Tibial nerve (tissue), 4 donors: ENCODE measurements around the gene FBLIM1. TPM values are rescaled to one million over a fixed set of nuclear protein-coding genes. Genes with fewer than 3 reads are reported as not detected.
A peak's percentile ranks its signal among the peaks of the same experiment; 100 is the strongest.

ENCODE experiments used
- DNase-seq, 2 donors: peaks; one replicate each; pipeline ENCODE4 v3.0.0-alpha.2; 2019; ENCODE audit warnings: low spot score in 2 of 2
- H3K27ac ChIP-seq, 4 donors: fragments of 200-600 bp; sonication (generic) in 3 of 4; one replicate each; pipeline ENCODE4 v1.5.1; 2017 to 2019; ENCODE audit warnings: mild to moderate bottlenecking in 1 of 4
- H3K27me3 ChIP-seq, 2 donors: fragments of 200-600 bp; sonication (generic) in 1 of 2; one replicate each; pipeline versions ENCODE4 v1.5.1 to v1.6.0; 2017 to 2019
- H3K36me3 ChIP-seq, 3 donors: fragments of 200-600 bp; sonication (generic); one replicate each; pipeline ENCODE4 v1.5.1; 2018 to 2019
- H3K4me1 ChIP-seq, 4 donors: fragments of 200-600 bp; sonication (generic) in 3 of 4; one replicate each; pipeline ENCODE4 v1.5.1; 2017 to 2019
- H3K4me3 ChIP-seq, 4 donors: fragments of 200-600 bp; sonication (generic) in 3 of 4; one replicate each; pipeline ENCODE4 v1.5.1; 2017 to 2019; ENCODE audit warnings: mild to moderate bottlenecking in 1 of 4, moderate library complexity in 1 of 4
- H3K9me3 ChIP-seq, 4 donors: fragments of 200-600 bp; sonication (generic) in 3 of 4; one replicate each; pipeline ENCODE4 v1.5.1; 2017 to 2019
- EP300 ChIP-seq, 2 donors: sonication (generic); formaldehyde crosslinking; IDR thresholded peaks; one replicate each; pipeline ENCODE4 v1.6.1; 2017; ENCODE audit warnings: antibody characterized with exemption in 2 of 2, mild to moderate bottlenecking in 1 of 2
- POLR2A ChIP-seq, 2 donors: fragments of 450-650 bp; IDR thresholded peaks; one replicate each; pipeline ENCODE4 v1.6.1; 2017; ENCODE audit warnings: antibody characterized with exemption in 2 of 2, mild to moderate bottlenecking in 2 of 2, moderate library complexity in 2 of 2
- WGBS, 2 donors: methylation state at CpG; one replicate each; pipeline ENCODE4 v1.1.5; 2018; 5-methylcytosine and 5-hydroxymethylcytosine counted together
- total RNA-seq, 4 donors: library from RNA; depleted of rRNA; stranded (reverse); fragments of >200 nt; gene quantifications; one replicate each; pipeline ENCODE4 v1.1.0, GENCODE V29; 2016
- TF ChIP-seq, protein P1 (sequence below), 5 experiments: fragments of 200-600 bp in 3 of 5; fragments of 450-650 bp in 2 of 5; sonication (generic) in 3 of 5; IDR thresholded peaks; one replicate each; pipeline ENCODE4 v1.5.1; 2016 to 2019; ENCODE audit warnings: antibody characterized with exemption in 5 of 5, mild to moderate bottlenecking in 3 of 5, moderate library complexity in 2 of 5

The FBLIM1 gene, protein sequence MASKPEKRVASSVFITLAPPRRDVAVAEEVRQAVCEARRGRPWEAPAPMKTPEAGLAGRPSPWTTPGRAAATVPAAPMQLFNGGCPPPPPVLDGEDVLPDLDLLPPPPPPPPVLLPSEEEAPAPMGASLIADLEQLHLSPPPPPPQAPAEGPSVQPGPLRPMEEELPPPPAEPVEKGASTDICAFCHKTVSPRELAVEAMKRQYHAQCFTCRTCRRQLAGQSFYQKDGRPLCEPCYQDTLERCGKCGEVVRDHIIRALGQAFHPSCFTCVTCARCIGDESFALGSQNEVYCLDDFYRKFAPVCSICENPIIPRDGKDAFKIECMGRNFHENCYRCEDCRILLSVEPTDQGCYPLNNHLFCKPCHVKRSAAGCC
- total RNA-seq: 10 to 100 TPM; 33.3 to 46.5 (median 44.1) TPM

DNA sequence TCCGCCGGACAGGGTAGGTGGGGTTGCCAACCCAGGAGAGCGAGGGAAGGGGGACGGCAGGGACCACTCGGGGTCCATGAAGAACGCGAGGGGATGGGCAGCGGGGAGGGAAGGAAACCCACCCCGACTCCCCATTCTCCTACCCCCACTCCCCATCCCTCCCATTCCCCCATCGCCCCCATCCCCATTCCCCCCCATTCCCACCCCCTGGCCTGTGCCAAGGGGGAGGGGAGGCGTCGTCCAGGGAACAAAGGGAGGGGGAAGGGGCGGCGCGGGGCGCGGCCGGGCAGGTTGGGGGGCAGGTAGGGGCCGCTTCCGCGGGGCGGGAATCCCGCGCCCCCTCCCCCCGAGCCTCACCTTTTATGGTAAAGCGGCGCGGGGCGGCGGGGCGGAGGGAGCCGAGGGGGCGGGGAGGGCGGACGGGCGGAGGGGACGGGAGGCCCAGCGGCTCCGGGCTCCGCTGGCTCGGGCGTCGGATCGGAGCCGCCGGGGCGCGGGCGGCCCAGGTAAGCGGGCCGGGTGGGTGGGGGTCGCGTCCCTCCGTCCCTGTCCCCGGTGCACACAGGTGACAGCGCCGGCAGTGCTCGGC is at the start of gene FBLIM1:
TSS of gene FBLIM1 (plus strand) at position 453 of the 589 bp plus-strand sequence. CDS start 6,189 bp downstream, outside the sequence.
- H3K27ac ChIP-seq: peak within 1 kb of the TSS; percentile 18 to 82 (median 76)
- no peak for DNase-seq
- H3K27me3 ChIP-seq: peaks cover 0 to 39% of the 10 kb centered on the region in 2 donors
- no peaks in the 10 kb centered on the region for H3K9me3 ChIP-seq
- 0 to 2% methylated on average over 3 to 10 of the region's 58 CpGs for WGBS, 2 donors
- peak within 1 kb of the TSS; percentile 32 to 65 (median 50) for H3K4me3 ChIP-seq
- peaks cover 0 to 53% (median 24%) of the 10 kb centered on the region in 4 donors for H3K4me1 ChIP-seq
- no peaks in the 10 kb centered on the region for H3K36me3 ChIP-seq
- TF ChIP-seq EP300 (IDR thresholded peaks at IDR 0.05): no peak
- TF ChIP-seq, protein P1, sequence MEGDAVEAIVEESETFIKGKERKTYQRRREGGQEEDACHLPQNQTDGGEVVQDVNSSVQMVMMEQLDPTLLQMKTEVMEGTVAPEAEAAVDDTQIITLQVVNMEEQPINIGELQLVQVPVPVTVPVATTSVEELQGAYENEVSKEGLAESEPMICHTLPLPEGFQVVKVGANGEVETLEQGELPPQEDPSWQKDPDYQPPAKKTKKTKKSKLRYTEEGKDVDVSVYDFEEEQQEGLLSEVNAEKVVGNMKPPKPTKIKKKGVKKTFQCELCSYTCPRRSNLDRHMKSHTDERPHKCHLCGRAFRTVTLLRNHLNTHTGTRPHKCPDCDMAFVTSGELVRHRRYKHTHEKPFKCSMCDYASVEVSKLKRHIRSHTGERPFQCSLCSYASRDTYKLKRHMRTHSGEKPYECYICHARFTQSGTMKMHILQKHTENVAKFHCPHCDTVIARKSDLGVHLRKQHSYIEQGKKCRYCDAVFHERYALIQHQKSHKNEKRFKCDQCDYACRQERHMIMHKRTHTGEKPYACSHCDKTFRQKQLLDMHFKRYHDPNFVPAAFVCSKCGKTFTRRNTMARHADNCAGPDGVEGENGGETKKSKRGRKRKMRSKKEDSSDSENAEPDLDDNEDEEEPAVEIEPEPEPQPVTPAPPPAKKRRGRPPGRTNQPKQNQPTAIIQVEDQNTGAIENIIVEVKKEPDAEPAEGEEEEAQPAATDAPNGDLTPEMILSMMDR (IDR thresholded peaks at IDR 0.05): no peak
- no peak for TF ChIP-seq POLR2A (IDR thresholded peaks at IDR 0.05)

GRCh38 chr1:15709226-15709625 is 49.4 kb upstream of the FBLIM1 start:
- no peaks in the 10 kb centered on the region for H3K9me3 ChIP-seq
- peaks cover 0 to 55% (median 9%) of the 10 kb centered on the region in 4 donors for H3K4me1 ChIP-seq
- H3K27me3 ChIP-seq: no peaks in the 10 kb centered on the region
- no peaks in the 10 kb centered on the region for H3K36me3 ChIP-seq
- H3K27ac ChIP-seq: no peak overlapping the region
- H3K4me3 ChIP-seq: no peak overlapping the region
- 90 to 100% methylated on average over 4 of the region's 4 CpGs for WGBS, 2 donors
- no peak for DNase-seq
- TF ChIP-seq, protein P1 (IDR thresholded peaks at IDR 0.05): no peak
- no peak for TF ChIP-seq POLR2A (IDR thresholded peaks at IDR 0.05)
- TF ChIP-seq EP300 (IDR thresholded peaks at IDR 0.05): no peak

GRCh38 chr1:15712168-15712567 is 46.4 kb upstream of the FBLIM1 start:
- Histone ChIP-seq H3K36me3 (peaks cover 0 to 15% (median 9%) of the 10 kb centered on the region in 3 donors), H3K4me1 (peaks cover 0 to 48% (median 12%) of the 10 kb centered on the region in 4 donors)
- 71 to 73% methylated on average over 4 of the region's 4 CpGs for WGBS, 2 donors

GRCh38 chr1:15714406-15715136 is 44.0 kb upstream of the FBLIM1 start:
- no peak for DNase-seq
- Histone ChIP-seq H3K4me3 (no peak overlapping the region), H3K27ac (peak overlapping the region in 3 of 4 donors; percentile 58 to 84 (median 75)), H3K4me1 (peaks cover 0 to 31% (median 12%) of the 10 kb centered on the region in 4 donors), H3K9me3 (no peaks in the 10 kb centered on the region), H3K36me3 (peaks cover 0 to 39% (median 17%) of the 10 kb centered on the region in 3 donors), H3K27me3 (no peaks in the 10 kb centered on the region)
- TF ChIP-seq POLR2A (IDR thresholded peaks at IDR 0.05) (no peak), EP300 (IDR thresholded peaks at IDR 0.05) (peak in 1 of 2 donors; percentile 28)
- TF ChIP-seq, protein P1 (IDR thresholded peaks at IDR 0.05): no peak
- 34 to 53% methylated on average over 4 of the region's 4 CpGs for WGBS, 2 donors

More at GRCh38 chr1:15712168-15712567, 46.4 kb upstream of the FBLIM1 start:
- Histone ChIP-seq H3K9me3 (no peaks in the 10 kb centered on the region), H3K4me3 (no peak overlapping the region), H3K27me3 (no peaks in the 10 kb centered on the region), H3K27ac (no peak overlapping the region)
- TF ChIP-seq POLR2A (IDR thresholded peaks at IDR 0.05) (no peak), EP300 (IDR thresholded peaks at IDR 0.05) (no peak)
- TF ChIP-seq, protein P1 (IDR thresholded peaks at IDR 0.05): no peak
- no peak for DNase-seq
